ENCODE data around the gene TBC1D2.
"Not testable (repeated sequence)": the region's sequence is repeated elsewhere in the genome, so short reads cannot be mapped to it uniquely, and the experiment has no call there.

Gene TBC1D2

GRCh38 chr9:98276907-98277469, 21.5 kb upstream of the TBC1D2 start:
- TF ChIP-seq CTCF (IDR thresholded peaks at IDR 0.05; ENCODE audit: low read depth, low read length, missing control alignments), result no peak
- no peak overlapping the region for H3K4me3 ChIP-seq (ENCODE audit: low read depth, low read length)
- in situ Hi-C loops (cut with HindIII; ENCODE audit: low sequenced_read_pairs), result no loop called here
- no peak for DNase-seq (ENCODE audit: low read depth)

GRCh38 chr9:98275159-98275558, 19.7 kb upstream of the TBC1D2 start:
- no peak for DNase-seq (ENCODE audit: low read depth)
- in situ Hi-C loops (cut with HindIII; ENCODE audit: low sequenced_read_pairs), result no loop called here
- H3K4me3 ChIP-seq (ENCODE audit: low read depth, low read length), result no peak overlapping the region
- TF ChIP-seq CTCF (IDR thresholded peaks at IDR 0.05; ENCODE audit: low read depth, low read length, missing control alignments), result no peak

GRCh38 chr9:98272083-98272482, 16.6 kb upstream of the TBC1D2 start:
- in situ Hi-C loops (cut with HindIII; ENCODE audit: low sequenced_read_pairs), result no loop called here
- TF ChIP-seq CTCF (IDR thresholded peaks at IDR 0.05; ENCODE audit: low read depth, low read length, missing control alignments), result no peak
- no peak overlapping the region for H3K4me3 ChIP-seq (ENCODE audit: low read depth, low read length)
- DNase-seq (ENCODE audit: low read depth), result no peak

- no peak for TF ChIP-seq CTCF (IDR thresholded peaks at IDR 0.05; ENCODE audit: low read depth, low read length, missing control alignments)
- no peak for DNase-seq (ENCODE audit: low read depth)
- H3K4me3 ChIP-seq (ENCODE audit: low read depth, low read length), result no peak overlapping the region
- in situ Hi-C loops (cut with HindIII; ENCODE audit: low sequenced_read_pairs), result no loop called here
Observed at GRCh38 chr9:98271479-98271878, 16.0 kb upstream of the TBC1D2 start.

GRCh38 chr9:98270284-98270683, 14.8 kb upstream of the TBC1D2 start:
- in situ Hi-C loops (cut with HindIII; ENCODE audit: low sequenced_read_pairs); DNase-seq (ENCODE audit: low read depth); H3K4me3 ChIP-seq (ENCODE audit: low read depth, low read length): not testable (repeated sequence)

GRCh38 chr9:98269652-98270051, 14.2 kb upstream of the TBC1D2 start:
- H3K4me3 ChIP-seq (ENCODE audit: low read depth, low read length); DNase-seq (ENCODE audit: low read depth); in situ Hi-C loops (cut with HindIII; ENCODE audit: low sequenced_read_pairs): not testable (repeated sequence)

GRCh38 chr9:98267556-98267955, 12.1 kb upstream of the TBC1D2 start:
- DNase-seq (ENCODE audit: low read depth); in situ Hi-C loops (cut with HindIII; ENCODE audit: low sequenced_read_pairs); H3K4me3 ChIP-seq (ENCODE audit: low read depth, low read length): not testable (repeated sequence)

- DNase-seq (ENCODE audit: low read depth), result no peak
- no peak for TF ChIP-seq CTCF (IDR thresholded peaks at IDR 0.05; ENCODE audit: low read depth, low read length, missing control alignments)
- in situ Hi-C loops (cut with HindIII; ENCODE audit: low sequenced_read_pairs), result no loop called here
- H3K4me3 ChIP-seq (ENCODE audit: low read depth, low read length), result no peak overlapping the region
Observed at GRCh38 chr9:98264516-98264915, 9.1 kb upstream of the TBC1D2 start.
